Measurements from ENCODE around the gene LTN1. TPM values are rescaled to one million over a fixed set of nuclear protein-coding genes. Genes with fewer than 3 reads are reported as not detected.

LTN1 gene
- total RNA-seq, 1 experiment from 2014 or later: 18.7 TPM

DNA sequence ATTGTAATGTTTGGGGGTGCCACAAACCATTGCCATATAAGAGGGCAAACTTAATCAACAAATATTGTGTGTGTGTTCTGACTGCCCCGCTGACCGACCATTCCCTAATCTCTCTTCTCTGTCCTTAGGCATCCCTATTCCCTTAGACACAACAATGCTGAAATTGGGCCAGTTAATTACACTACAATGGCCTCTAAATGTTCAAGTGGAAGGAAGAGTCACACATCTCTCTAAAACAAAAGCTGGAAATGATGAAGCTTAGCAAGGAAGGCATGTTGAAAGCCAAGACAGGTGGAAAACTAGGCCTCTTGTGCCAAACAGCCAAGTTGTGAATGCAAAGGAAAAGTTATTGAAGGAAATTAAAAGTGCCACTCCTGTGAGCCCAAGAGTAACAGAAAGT lies 30.2 kb downstream of the LTN1 start:
- no peaks in the 10 kb centered on the region for H3K79me2 ChIP-seq (ENCODE audit: low read depth)
- ChIA-PET POLR2A (ENCODE audit: unreplicated experiment) (no interaction called here), CTCF (no interaction called here)
- H3K4me2 ChIP-seq: no peak overlapping the region
- TF ChIP-seq, protein P1, sequence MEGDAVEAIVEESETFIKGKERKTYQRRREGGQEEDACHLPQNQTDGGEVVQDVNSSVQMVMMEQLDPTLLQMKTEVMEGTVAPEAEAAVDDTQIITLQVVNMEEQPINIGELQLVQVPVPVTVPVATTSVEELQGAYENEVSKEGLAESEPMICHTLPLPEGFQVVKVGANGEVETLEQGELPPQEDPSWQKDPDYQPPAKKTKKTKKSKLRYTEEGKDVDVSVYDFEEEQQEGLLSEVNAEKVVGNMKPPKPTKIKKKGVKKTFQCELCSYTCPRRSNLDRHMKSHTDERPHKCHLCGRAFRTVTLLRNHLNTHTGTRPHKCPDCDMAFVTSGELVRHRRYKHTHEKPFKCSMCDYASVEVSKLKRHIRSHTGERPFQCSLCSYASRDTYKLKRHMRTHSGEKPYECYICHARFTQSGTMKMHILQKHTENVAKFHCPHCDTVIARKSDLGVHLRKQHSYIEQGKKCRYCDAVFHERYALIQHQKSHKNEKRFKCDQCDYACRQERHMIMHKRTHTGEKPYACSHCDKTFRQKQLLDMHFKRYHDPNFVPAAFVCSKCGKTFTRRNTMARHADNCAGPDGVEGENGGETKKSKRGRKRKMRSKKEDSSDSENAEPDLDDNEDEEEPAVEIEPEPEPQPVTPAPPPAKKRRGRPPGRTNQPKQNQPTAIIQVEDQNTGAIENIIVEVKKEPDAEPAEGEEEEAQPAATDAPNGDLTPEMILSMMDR (conservative IDR thresholded peaks at IDR 0.05): no peak
- TF ChIP-seq EZH2 (IDR thresholded peaks at IDR 0.05; ENCODE audit: low read depth): no peak
- H3K27me3 ChIP-seq (ENCODE audit: insufficient read depth, low read depth): no peaks in the 10 kb centered on the region
- no peak overlapping the region for H3K4me3 ChIP-seq
- H3K9me2 ChIP-seq (ENCODE audit: insufficient read depth): no peaks in the 10 kb centered on the region
- intact Hi-C loops (cut with micrococcal nuclease; ENCODE audit: unreplicated experiment): no loop called here
- H3F3A ChIP-seq (ENCODE audit: insufficient read depth, low read depth): no peaks in the 10 kb centered on the region; the same call in 1 of the 2 replicates
- no peaks in the 10 kb centered on the region for H3K9me3 ChIP-seq (ENCODE audit: insufficient read depth, low read depth)
- no peak overlapping the region for H3K27ac ChIP-seq
- BruUV-seq (replicated peaks): no TSS peak
- H2AFZ ChIP-seq: no peak overlapping the region
- no peaks in the 10 kb centered on the region for H4K20me1 ChIP-seq (ENCODE audit: insufficient read depth)
- no peak for DNase-seq
- no peaks in the 10 kb centered on the region; the same call in 1 of the 2 replicates for H3K36me3 ChIP-seq (ENCODE audit: low read depth)
- H3K4me1 ChIP-seq (replicated peaks; ENCODE audit: insufficient read depth): no peaks in the 10 kb centered on the region

- Histone ChIP-seq H3F3A (ENCODE audit: insufficient read depth, low read depth) (no peaks in the 10 kb centered on the region; the same call in 1 of the 2 replicates), H3K36me3 (ENCODE audit: low read depth) (no peaks in the 10 kb centered on the region; the same call in 1 of the 2 replicates), H4K20me1 (ENCODE audit: insufficient read depth) (no peaks in the 10 kb centered on the region), H3K79me2 (ENCODE audit: low read depth) (no peaks in the 10 kb centered on the region), H3K9me2 (ENCODE audit: insufficient read depth) (no peaks in the 10 kb centered on the region), H3K4me2 (no peak overlapping the region), H3K4me3 (no peak overlapping the region), H3K27me3 (ENCODE audit: insufficient read depth, low read depth) (no peaks in the 10 kb centered on the region), H3K9me3 (ENCODE audit: insufficient read depth, low read depth) (no peaks in the 10 kb centered on the region), H3K27ac (no peak overlapping the region), H3K4me1 (replicated peaks; ENCODE audit: insufficient read depth) (no peaks in the 10 kb centered on the region), H2AFZ (no peak overlapping the region)
- no TSS peak for BruUV-seq (replicated peaks)
- no peak for TF ChIP-seq EZH2 (IDR thresholded peaks at IDR 0.05; ENCODE audit: low read depth)
- TF ChIP-seq, protein P1 (conservative IDR thresholded peaks at IDR 0.05): no peak
- intact Hi-C loops (cut with micrococcal nuclease; ENCODE audit: unreplicated experiment): no loop called here
- ChIA-PET CTCF (no interaction called here), POLR2A (ENCODE audit: unreplicated experiment) (no interaction called here)
- DNase-seq: no peak
Observed at GRCh38 chr21:28961927-28962326, 30.8 kb downstream of the LTN1 start.

DNA sequence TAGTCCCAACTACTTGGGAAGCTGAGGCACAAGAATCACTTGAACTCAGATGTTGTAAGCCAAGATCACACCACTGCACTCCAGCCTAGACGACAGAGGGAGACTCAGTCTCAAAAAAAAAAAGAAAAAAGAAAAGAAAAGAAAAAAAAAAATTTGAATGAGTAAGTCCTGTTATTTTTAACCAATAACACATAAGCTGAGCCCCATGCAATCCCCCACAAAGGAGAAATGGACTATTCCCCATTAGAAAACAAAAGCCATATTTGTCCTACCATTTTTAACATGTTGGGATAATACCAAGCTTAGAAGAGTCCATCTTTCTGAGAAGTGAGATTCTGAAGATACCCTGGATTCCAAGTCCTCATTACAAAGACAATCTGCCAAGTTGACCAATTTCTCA lies 32.4 kb downstream of the LTN1 start:
- no TSS peak for BruUV-seq (replicated peaks)
- no peak overlapping the region for H3K27ac ChIP-seq
- H3K4me3 ChIP-seq: no peak overlapping the region
- CTCF ChIA-PET: no interaction called here
- no peak overlapping the region for H3K4me2 ChIP-seq
- TF ChIP-seq, protein P1 (conservative IDR thresholded peaks at IDR 0.05): no peak
- no peak for TF ChIP-seq EZH2 (IDR thresholded peaks at IDR 0.05; ENCODE audit: low read depth)
- no peak for DNase-seq
- H3K36me3 ChIP-seq (ENCODE audit: low read depth): no peaks in the 10 kb centered on the region; the same call in 1 of the 2 replicates
- H4K20me1 ChIP-seq (ENCODE audit: insufficient read depth): no peaks in the 10 kb centered on the region
- no peaks in the 10 kb centered on the region; the same call in 1 of the 2 replicates for H3F3A ChIP-seq (ENCODE audit: insufficient read depth, low read depth)
- no peaks in the 10 kb centered on the region for H3K9me3 ChIP-seq (ENCODE audit: insufficient read depth, low read depth)
- no peaks in the 10 kb centered on the region for H3K9me2 ChIP-seq (ENCODE audit: insufficient read depth)
- no peaks in the 10 kb centered on the region for H3K4me1 ChIP-seq (replicated peaks; ENCODE audit: insufficient read depth)
- no peak overlapping the region for H2AFZ ChIP-seq
- POLR2A ChIA-PET (ENCODE audit: unreplicated experiment): no interaction called here
- H3K79me2 ChIP-seq (ENCODE audit: low read depth): no peaks in the 10 kb centered on the region
- intact Hi-C loops (cut with micrococcal nuclease; ENCODE audit: unreplicated experiment): no loop called here
- no peaks in the 10 kb centered on the region for H3K27me3 ChIP-seq (ENCODE audit: insufficient read depth, low read depth)

All from PC-9 (cell line).